ENCODE measurements around the gene UBALD2.
"Not testable (repeated sequence)": the region's sequence is repeated elsewhere in the genome, so short reads cannot be mapped to it uniquely, and the experiment has no call there.

Gene UBALD2

DNA sequence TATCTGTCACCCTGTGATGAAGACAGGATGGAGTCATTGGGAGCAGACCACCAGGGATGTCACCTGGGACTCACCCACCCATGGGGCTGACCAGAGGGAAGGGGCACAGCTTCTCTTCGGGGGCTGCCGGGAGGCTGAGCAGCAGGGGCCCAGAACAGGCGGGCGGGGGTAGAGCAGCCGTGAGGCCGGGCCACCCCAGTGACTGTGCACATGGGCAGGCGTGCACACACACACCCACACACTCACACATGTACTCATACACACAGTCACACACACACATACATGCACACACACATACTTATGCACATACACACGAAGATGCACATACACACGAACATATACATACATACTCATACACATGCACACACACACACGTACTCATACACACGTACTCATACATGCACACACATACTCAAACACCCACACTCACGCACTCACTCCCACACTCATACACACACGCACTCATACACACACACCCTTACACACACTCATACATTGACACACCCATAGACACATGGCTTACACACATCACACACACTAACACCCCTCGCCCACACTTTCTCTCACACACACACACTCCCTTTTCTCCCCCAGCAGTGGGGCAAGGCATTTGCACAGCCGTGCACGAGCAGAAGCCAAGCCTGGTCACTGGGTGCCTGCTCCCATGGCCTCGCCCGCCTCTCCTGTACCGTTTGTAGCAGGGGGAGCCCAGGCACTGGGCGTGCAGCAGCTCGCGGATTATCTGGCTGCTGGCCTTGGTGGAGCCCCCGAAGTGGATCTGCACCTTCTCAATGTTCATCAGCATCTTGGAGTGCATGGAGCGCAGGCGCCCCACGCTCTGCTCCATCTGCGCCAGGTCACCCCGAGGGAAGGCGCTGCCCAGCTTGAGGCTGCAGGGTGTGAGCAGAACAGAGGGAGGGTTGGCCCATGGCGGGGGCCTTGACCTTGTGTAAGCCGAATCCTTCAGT lies 12.4 kb downstream of the UBALD2 start:
- DNase-seq (ENCODE audit: low read depth in 3 of 3), result no peak

GRCh38 chr17:76278268-76278908 lies 13.2 kb downstream of the UBALD2 start:
- no peak for DNase-seq (ENCODE audit: low read depth in 3 of 3)

DNA sequence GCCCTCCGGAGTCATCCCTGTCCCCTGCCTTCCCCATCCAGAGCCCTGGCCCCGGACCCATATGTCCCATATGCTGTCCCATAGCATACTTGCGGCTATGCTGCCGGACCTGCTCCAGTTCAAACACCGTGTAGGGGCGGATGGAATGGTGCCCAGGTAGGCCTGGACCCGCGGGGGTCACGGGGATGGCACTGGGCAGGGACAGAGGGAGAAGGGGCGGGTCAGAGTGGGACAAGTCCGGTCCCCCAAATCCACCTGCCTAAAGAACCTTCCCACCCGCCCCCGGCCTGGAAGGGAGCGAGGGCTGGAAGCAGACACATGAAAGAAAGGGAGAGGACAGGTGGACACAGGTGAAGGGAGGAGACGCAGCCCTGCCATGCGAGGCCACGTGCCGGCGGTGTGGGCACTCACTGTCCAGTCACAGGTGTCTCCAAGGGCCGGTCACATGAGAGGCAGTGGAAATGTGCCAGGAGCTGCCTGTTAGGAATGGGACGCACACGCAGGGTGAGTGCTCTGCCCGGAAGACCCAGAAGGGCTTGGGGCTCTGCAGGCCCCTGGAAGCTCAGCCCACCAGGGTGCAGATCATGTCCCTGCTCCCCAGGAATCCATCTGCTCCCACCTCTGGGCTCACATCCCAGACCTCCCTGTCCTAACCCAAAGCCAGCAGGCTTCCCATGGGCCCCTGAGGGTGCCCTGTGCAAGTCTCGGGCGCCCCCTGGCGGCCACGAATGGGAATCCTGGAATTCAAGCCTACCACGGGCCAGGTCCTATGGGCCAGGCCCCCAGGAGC lies 14.0 kb downstream of the UBALD2 start:
- DNase-seq (ENCODE audit: low read depth in 3 of 3), result peak; percentile 75 to 81 (median 80)

DNA sequence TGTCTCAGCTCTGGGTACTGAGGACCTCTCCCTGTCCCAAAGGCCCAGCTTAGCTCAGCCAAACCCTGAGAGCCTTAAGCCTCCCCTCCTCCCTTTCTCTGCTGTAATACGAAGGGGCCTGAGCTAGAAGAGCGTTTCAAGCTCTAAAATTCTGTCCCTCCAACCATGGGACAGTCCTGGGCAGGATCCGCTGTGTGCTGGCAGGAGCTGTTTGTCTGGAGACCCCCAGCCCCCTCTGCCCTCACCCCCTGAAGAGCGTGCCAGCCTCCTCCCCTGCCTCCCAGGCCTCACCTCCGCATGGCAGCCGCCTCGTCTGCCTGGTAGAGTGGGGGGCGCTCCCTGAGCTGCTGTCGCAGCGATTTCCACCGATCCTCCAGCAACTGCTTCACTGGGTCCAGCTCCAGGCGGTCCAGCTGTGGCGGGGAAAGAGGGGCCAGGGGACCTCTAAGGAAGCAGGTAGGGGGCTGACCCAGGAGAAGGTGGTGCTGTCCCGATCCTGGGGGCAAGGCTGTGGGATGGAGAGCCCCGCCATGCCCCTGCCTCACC lies 14.7 kb downstream of the UBALD2 start:
- no peak for DNase-seq (ENCODE audit: low read depth in 3 of 3)

GRCh38 chr17:76280650-76281049 lies 15.5 kb downstream of the UBALD2 start:
- no peak for DNase-seq (ENCODE audit: low read depth in 3 of 3)

DNA sequence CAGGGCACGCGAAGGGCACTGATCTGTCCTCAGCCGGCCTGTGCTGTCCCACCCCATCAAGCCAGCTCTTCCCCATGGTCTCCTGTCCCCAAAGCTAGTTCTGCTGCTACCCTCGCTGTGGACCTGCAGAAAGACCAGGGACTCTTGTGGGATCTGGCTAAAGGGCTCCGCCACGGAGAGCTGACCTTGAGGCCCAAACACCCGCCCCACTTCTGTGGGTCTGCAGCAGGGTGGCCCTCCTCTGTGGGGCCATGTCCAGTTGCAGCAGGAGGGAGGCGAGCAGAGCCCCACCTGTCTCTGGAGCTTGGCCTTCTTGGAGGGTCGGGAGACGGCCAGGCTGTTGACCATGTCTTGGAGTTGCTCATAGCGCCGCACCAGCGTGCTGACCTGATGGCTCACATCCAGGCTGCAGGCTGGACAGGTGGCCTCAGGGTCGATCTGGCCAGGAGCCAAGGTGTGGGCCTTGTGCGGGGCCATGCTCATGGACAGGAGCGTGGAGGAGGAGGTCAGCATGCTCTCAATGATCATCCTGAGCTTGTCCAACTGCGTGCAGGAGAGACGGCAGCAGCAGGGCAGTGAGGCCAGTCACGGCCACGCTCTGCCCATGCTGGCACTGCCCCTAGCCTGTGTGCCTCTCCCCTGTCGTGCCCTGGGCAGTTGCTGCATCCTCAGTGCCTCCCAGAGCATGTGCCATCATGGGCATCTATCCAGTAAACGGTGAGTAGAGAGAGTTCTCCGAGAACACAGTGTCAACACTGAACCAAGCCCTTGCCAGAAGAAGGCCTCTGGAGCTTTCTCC lies 16.6 kb downstream of the UBALD2 start:
- no peak for DNase-seq (ENCODE audit: low read depth in 3 of 3)

GRCh38 chr17:76292567-76292966 lies 27.4 kb downstream of the UBALD2 start:
- no peak for DNase-seq (ENCODE audit: low read depth in 3 of 3)

- DNase-seq (ENCODE audit: low read depth in 3 of 3), result no peak
Observed at GRCh38 chr17:76293106-76293505, 28.0 kb downstream of the UBALD2 start.

DNA sequence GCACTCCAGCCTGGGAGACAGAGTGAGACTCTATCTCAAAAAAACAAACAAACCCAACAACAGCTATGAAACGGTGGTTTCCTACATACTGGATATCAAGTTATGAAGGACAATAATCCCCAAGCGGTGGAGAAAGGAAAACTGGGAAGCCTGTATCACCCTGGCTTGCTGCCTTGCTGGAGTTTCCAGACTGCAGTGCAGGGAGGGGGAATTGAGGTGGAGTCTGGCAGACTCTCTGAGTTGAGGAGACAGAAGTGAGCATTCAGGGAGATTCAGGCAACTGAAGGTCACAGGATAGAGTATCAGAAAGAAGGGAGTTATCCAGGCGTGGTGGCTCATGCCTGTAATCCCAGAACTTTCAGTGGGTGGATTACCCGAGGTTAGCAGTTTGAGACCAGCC lies 31.0 kb downstream of the UBALD2 start:
- no peak for DNase-seq (ENCODE audit: low read depth in 3 of 3)

DNA sequence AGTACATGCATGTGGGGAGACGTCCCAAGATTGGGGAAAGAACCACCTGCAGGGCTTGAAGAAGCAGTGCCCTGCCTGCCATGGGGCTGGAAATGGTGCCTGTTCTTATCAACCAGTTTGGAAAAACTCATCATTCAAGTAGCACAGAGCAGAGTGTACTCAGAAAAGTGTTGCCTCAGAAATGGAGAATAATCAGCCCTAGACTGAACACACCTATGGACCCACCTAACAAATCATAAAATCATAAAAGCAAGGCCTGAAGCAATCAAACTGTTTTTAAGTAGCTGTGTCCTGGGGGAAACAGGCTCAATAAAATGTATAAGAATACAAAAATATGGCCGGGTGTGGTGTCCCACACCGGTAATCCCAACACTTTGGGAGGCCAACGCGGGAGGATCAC lies 31.7 kb downstream of the UBALD2 start:
- no peak for DNase-seq (ENCODE audit: low read depth in 3 of 3)

- no peak for DNase-seq (ENCODE audit: low read depth in 3 of 3)
Observed at GRCh38 chr17:76297436-76297835, 32.3 kb downstream of the UBALD2 start.

GRCh38 chr17:76304226-76305134 lies 39.3 kb downstream of the UBALD2 start:
- no peak for DNase-seq (ENCODE audit: low read depth in 3 of 3)

DNA sequence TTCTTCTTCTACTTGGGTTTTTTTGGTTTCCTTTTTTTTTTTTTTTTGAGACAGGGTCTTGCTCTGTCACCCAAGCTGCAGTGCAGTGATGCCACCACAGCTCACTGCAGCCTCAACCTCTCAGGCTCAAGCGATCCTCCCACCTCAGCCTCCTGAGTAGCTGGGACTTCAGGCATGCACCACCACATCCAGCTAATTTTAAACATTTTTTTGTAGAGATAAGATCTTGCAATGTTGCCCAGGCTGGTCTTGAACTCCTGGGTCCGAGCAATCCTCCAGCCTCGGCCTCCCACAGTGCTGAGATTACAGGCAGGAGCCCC lies 39.9 kb downstream of the UBALD2 start:
- not testable (repeated sequence) for DNase-seq (ENCODE audit: low read depth in 3 of 3)

DNA sequence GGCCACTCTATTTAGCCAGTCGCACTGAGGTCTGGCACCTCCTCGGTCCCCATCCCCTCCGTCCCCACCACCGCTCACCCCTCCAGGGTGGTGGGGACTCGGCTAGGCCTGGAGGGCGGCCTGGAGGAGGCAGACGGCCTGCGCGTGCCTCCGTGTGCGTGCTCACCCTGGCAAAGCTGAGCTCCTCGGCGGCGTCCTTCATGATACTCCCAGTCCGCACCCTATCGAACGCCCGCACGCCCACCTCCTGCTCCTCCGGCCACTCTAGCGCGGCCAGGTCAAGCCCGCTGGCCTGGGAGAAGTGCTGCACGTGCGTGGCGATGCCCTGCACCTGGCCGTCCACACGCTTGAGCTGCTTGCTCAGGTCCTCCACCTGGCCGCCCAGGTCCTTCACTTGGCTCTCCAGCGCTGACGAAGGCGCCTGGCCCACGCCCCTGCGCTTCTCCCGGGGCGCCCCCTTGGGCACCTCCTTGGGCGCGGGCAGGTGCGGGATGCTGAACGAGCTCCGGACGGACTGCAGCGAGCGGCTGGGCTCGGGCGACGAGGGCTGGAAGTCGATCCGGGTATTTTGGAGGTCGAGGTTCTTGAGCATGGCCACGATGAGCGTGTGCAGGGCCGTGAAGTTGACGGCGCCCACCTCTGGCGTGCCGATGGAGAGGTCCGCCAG lies 42.3 kb downstream of the UBALD2 start:
- no peak for DNase-seq (ENCODE audit: low read depth in 3 of 3)

DNA sequence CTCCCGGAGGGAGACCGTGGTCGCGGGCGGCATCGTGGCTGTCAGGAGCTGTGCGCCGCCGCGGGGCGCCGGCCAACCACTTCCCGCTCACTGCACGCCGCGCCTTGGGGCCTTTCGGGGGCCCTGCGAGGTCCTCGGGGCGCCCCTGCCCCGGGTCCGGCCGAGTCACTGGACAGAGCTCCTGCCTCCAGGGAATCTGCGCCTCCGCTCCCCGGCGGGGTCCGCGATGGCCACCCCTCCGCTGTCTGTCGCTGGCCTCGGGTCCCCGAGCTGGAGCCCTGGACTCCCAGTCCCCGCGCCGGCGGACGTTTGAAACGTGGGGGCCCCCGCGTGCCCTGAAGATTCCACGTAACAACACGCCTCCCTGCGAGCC lies 42.8 kb downstream of the UBALD2 start, which contains the start of gene QRICH2:
TSS of gene QRICH2 (minus strand) at position 311 of the 373 bp plus-strand sequence. CDS start at position 33, 278 bp downstream.
- DNase-seq (ENCODE audit: low read depth in 3 of 3), result no peak

GRCh38 chr17:76309461-76309860 lies 44.3 kb downstream of the UBALD2 start:
- DNase-seq (ENCODE audit: low read depth in 3 of 3), result no peak

DNA sequence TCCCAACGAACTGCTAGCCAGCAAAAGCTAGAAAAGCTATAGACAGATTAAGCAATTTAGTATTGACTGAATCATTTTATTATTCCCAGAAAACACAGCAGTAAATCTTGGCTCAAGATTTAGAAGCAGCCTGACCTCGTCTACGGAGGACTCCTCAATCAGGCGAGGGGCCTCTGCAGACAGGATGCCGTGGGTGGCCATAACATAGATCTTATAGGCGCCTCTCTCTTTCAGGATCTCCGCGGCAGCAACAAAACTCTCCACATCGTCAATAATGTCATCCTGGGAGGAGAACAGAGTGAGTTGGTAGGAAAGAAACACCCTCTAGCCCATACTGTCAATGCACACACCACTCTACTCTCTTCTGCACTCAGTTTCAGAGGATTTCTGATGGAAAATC lies 47.6 kb downstream of the UBALD2 start:
- no peak for DNase-seq (ENCODE audit: low read depth in 3 of 3)

DNA sequence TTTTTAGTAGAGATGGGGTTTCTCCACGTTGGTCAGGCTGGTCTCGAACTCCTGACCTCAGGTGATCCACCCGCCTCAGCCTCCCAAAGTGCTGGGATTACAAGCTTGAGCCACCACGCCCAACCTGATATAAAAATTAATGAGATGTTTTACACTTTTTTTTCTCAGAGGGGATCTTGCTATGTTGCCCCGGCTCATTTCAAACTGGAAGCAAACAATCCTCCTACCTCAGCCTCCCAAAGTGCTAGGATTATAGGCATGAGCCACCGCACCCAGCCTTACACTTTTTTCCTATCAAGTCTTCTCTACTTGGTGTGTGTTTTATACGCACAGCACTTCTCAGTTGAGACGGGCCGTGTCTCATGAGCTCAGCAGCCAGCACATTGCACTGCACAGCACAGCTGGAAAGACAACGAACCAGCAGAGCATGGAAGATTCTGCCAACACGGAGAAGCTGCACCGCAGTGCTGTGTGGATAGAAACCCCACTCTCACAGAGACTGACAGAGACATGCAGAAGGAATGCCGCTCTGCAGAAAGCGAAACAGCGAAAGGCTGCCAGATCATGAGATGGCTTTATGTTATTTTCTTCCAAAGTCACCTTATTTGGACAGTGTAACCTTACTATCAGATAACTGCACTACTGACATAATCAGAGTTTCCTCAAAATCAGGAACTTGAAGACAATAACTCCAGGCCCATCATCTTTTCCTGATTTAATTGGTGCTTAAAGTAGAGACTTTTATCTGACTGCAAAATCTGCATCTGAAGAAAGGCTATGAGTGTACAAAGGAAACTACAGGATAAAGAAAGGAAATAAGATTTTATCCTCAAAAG lies 49.5 kb downstream of the UBALD2 start:
- DNase-seq (ENCODE audit: low read depth in 3 of 3), result no peak

DNA sequence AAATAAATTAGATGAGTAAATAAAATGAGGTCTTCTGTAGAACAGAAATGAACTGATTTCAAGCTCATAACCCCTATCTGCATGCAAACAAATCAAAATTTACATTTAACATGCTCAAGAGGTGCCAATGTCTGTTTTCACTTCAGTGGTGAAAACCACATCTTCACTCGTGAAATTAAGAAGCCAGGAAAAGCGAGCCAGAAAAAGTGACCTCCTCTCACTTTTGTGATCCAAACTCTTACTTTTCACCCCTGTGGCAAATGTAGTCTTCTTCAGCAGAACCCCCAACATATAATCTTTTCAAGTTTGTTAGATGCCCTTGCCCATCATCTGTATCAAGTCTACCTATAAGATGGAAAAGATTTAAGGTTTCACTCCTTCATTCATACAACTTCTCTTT lies 52.4 kb downstream of the UBALD2 start:
- no peak for DNase-seq (ENCODE audit: low read depth in 3 of 3)

Measured in stimulated activated CD4-positive, alpha-beta T cell treated with anti-CD3 and anti-CD28 coated beads, TNF-alpha, amount 100 ng/mL, for 4 hours (primary cell).